Neuronal stem cell (in vitro differentiated cells): ENCODE results near the gene ENKUR.

ENCODE experiments used
- DNase-seq: peaks from one replicate; pipeline ENCODE4 v3.0.0-alpha.2; 2013; ENCODE audit warnings: low spot score
- H2AFZ ChIP-seq: one replicate; pipeline ENCODE4 v1.6.1; 2013; ENCODE audit warnings: mild to moderate bottlenecking, low read length, inconsistent platforms
- H2AK5ac ChIP-seq: 2 replicates; pipeline ENCODE4 v1.6.1; 2013; ENCODE audit warnings: low read depth, mild to moderate bottlenecking, inconsistent platforms, low read length, moderate library complexity, mixed read lengths
- H2BK120ac ChIP-seq: 2 replicates; pipeline ENCODE4 v1.6.1; 2013; ENCODE audit warnings: low read depth, mild to moderate bottlenecking, inconsistent platforms, low read length, moderate library complexity, mixed read lengths
- H2BK12ac ChIP-seq: one replicate; pipeline ENCODE4 v1.6.1; 2013; ENCODE audit warnings: low read length, inconsistent platforms
- H2BK15ac ChIP-seq: 2 replicates; pipeline ENCODE4 v1.6.1; 2013; ENCODE audit warnings: mild to moderate bottlenecking, low read length, inconsistent platforms, mixed read lengths
- H2BK5ac ChIP-seq: one replicate; pipeline ENCODE4 v1.6.1; 2013; ENCODE audit warnings: inconsistent platforms, mild to moderate bottlenecking, low read length, moderate library complexity
- H3K14ac ChIP-seq: one replicate; pipeline ENCODE4 v1.6.1; 2013; ENCODE audit warnings: low read length, inconsistent platforms
- H3K18ac ChIP-seq: 2 replicates; pipeline ENCODE4 v1.6.1; 2013; ENCODE audit warnings: low read length, inconsistent platforms
- H3K23ac ChIP-seq: 2 replicates; pipeline ENCODE4 v1.6.1; 2013; ENCODE audit warnings: low read depth, mild to moderate bottlenecking, mixed read lengths, low read length, inconsistent platforms; ENCODE audit not compliant: poor library complexity
- H3K27ac ChIP-seq: replicated peaks from 3 replicates; pipeline ENCODE4 v1.5.1; 2013; ENCODE audit warnings: low read length, inconsistent platforms
- H3K27me3 ChIP-seq, 3 experiments: 2 replicates each; pipeline ENCODE4 v1.6.1; 2013; ENCODE audit warnings: low read length in 3 of 3, mild to moderate bottlenecking in 2 of 3, inconsistent platforms in 1 of 3, low read depth in 1 of 3, mixed read lengths in 1 of 3, moderate library complexity in 1 of 3; ENCODE audit not compliant: control insufficient read depth in 3 of 3, insufficient read depth in 3 of 3
- H3K36me3 ChIP-seq, 2 donors: replicated peaks in 1 of 2; 2 replicates each; pipeline ENCODE4 v1.6.1; 2013; ENCODE audit warnings: low read length in 2 of 2; ENCODE audit not compliant: control insufficient read depth in 2 of 2, insufficient read depth in 2 of 2
- H3K4ac ChIP-seq: 2 replicates; pipeline ENCODE4 v1.6.1; 2013; ENCODE audit warnings: inconsistent platforms, mild to moderate bottlenecking, low read length, moderate library complexity
- H3K4me1 ChIP-seq, 2 donors: 1 replicate in 1 of 2; 2 replicates in 1 of 2; pipeline ENCODE4 v1.6.1; 2013; ENCODE audit warnings: low read length in 2 of 2, low read depth in 1 of 2; ENCODE audit not compliant: control insufficient read depth in 2 of 2, insufficient read depth in 1 of 2
- H3K4me2 ChIP-seq: one replicate; pipeline ENCODE4 v1.6.1; 2013; ENCODE audit warnings: mild to moderate bottlenecking, low read length, inconsistent platforms; ENCODE audit not compliant: insufficient read depth, poor library complexity, severe bottlenecking
- H3K4me3 ChIP-seq, 2 donors: 2 replicates each; pipeline ENCODE4 v1.5.1; 2013; ENCODE audit warnings: low read length in 2 of 2, mild to moderate bottlenecking in 2 of 2, inconsistent platforms in 1 of 2, moderate library complexity in 1 of 2
- H3K79me1 ChIP-seq: one replicate; pipeline ENCODE4 v1.6.1; 2013; ENCODE audit warnings: low read depth, mild to moderate bottlenecking, inconsistent platforms, low read length, moderate library complexity
- H3K9ac ChIP-seq: one replicate; pipeline ENCODE4 v1.6.1; 2013; ENCODE audit warnings: mild to moderate bottlenecking, low read depth, low read length, inconsistent platforms; ENCODE audit not compliant: poor library complexity
- H3K9me3 ChIP-seq, 2 donors: replicated peaks in 1 of 2; 2 replicates each; pipeline versions ENCODE3 to v1.6.1; 2013; ENCODE audit warnings: low read length in 2 of 2, mild to moderate bottlenecking in 2 of 2, inconsistent platforms in 1 of 2, low read depth in 1 of 2, mixed read lengths in 1 of 2, moderate library complexity in 1 of 2; ENCODE audit not compliant: control insufficient read depth in 2 of 2, insufficient read depth in 1 of 2
- H4K8ac ChIP-seq: one replicate; pipeline ENCODE4 v1.6.1; 2013; ENCODE audit warnings: low read depth, mild to moderate bottlenecking, inconsistent platforms, low read length, moderate library complexity
- H4K91ac ChIP-seq: one replicate; pipeline ENCODE4 v1.6.1; 2013; ENCODE audit warnings: low read length, low read depth, mild to moderate bottlenecking, inconsistent platforms; ENCODE audit not compliant: poor library complexity
- WGBS, 2 donors: extraction: QIAGEN DNeasy Blood & Tissue Kit; methylation state at CpG; one replicate each; pipeline ENCODE4 v1.1.7; 2013; ENCODE audit warnings: missing lambda C conversion rate in 2 of 2, mixed read lengths in 1 of 2; ENCODE audit not compliant: insufficient read length in 2 of 2, insufficient replicate concordance in 1 of 2; ENCODE audit errors: extremely low coverage in 2 of 2; 5-methylcytosine and 5-hydroxymethylcytosine counted together

ENKUR gene

GRCh38 chr10:25028711-25029110, 12.8 kb upstream of the ENKUR start:
- H3K36me3 ChIP-seq: no peaks in the 10 kb centered on the region
- no peak overlapping the region for H2BK120ac ChIP-seq
- H3K23ac ChIP-seq: no peak overlapping the region
- no peak overlapping the region for H2AFZ ChIP-seq
- WGBS, 2 donors: no CpG with 5 or more reads among the region's 1 CpG
- no peak overlapping the region for H3K4me2 ChIP-seq
- H3K9ac ChIP-seq: no peak overlapping the region
- no peak overlapping the region for H3K14ac ChIP-seq
- H4K8ac ChIP-seq: no peak overlapping the region
- no peaks in the 10 kb centered on the region for H3K27me3 ChIP-seq
- no peak for DNase-seq
- H4K91ac ChIP-seq: no peak overlapping the region
- H3K4me3 ChIP-seq: no peak overlapping the region
- no peak overlapping the region for H3K18ac ChIP-seq
- H3K4me1 ChIP-seq: no peaks in the 10 kb centered on the region
- H3K27ac ChIP-seq: no peak overlapping the region
- no peaks in the 10 kb centered on the region for H3K9me3 ChIP-seq
- no peak overlapping the region for H2BK5ac ChIP-seq
- no peak overlapping the region for H3K4ac ChIP-seq
- H2BK12ac ChIP-seq: no peak overlapping the region
- H2BK15ac ChIP-seq: no peak overlapping the region
- H3K79me1 ChIP-seq: no peaks in the 10 kb centered on the region
- no peak overlapping the region for H2AK5ac ChIP-seq

- no peak overlapping the region for H3K9ac ChIP-seq
- no peak overlapping the region for H3K4me3 ChIP-seq
- H3K9me3 ChIP-seq: no peaks in the 10 kb centered on the region
- H4K8ac ChIP-seq: no peak overlapping the region
- H2AFZ ChIP-seq: no peak overlapping the region
- WGBS, 2 donors: no CpG with 5 or more reads among the region's 1 CpG
- H3K18ac ChIP-seq: no peak overlapping the region
- no peak overlapping the region for H2BK12ac ChIP-seq
- H3K14ac ChIP-seq: no peak overlapping the region
- H3K4ac ChIP-seq: no peak overlapping the region
- H3K36me3 ChIP-seq: peaks cover 0 to 7% of the 10 kb centered on the region in 2 donors
- no peak for DNase-seq
- no peak overlapping the region for H2BK5ac ChIP-seq
- no peak overlapping the region for H2BK15ac ChIP-seq
- no peak overlapping the region for H3K23ac ChIP-seq
- H3K4me1 ChIP-seq: no peaks in the 10 kb centered on the region
- no peak overlapping the region for H2AK5ac ChIP-seq
- no peak overlapping the region for H3K27ac ChIP-seq
- H4K91ac ChIP-seq: no peak overlapping the region
- H3K4me2 ChIP-seq: no peak overlapping the region
- H3K27me3 ChIP-seq: no peaks in the 10 kb centered on the region
- H2BK120ac ChIP-seq: no peak overlapping the region
- no peaks in the 10 kb centered on the region for H3K79me1 ChIP-seq
Measured at GRCh38 chr10:25026463-25026862, 10.5 kb upstream of the ENKUR start.

- no peaks in the 10 kb centered on the region for H3K27me3 ChIP-seq
- H3K4me2 ChIP-seq: no peak overlapping the region
- peaks cover 0 to 7% of the 10 kb centered on the region in 2 donors for H3K36me3 ChIP-seq
- no peak overlapping the region for H3K4ac ChIP-seq
- no peak overlapping the region for H3K23ac ChIP-seq
- no peak overlapping the region for H2AFZ ChIP-seq
- no peaks in the 10 kb centered on the region for H3K9me3 ChIP-seq
- no peak for DNase-seq
- no peak overlapping the region for H2BK12ac ChIP-seq
- H4K8ac ChIP-seq: no peak overlapping the region
- no peaks in the 10 kb centered on the region for H3K79me1 ChIP-seq
- no peak overlapping the region for H2AK5ac ChIP-seq
- WGBS, 2 donors: no CpG with 5 or more reads among the region's 8 CpGs
- H3K9ac ChIP-seq: no peak overlapping the region
- H2BK120ac ChIP-seq: no peak overlapping the region
- no peak overlapping the region for H3K14ac ChIP-seq
- no peak overlapping the region for H4K91ac ChIP-seq
- no peak overlapping the region for H3K18ac ChIP-seq
- H2BK15ac ChIP-seq: no peak overlapping the region
- no peaks in the 10 kb centered on the region for H3K4me1 ChIP-seq
- H3K27ac ChIP-seq: no peak overlapping the region
- H3K4me3 ChIP-seq: no peak overlapping the region
- H2BK5ac ChIP-seq: no peak overlapping the region
Measured at GRCh38 chr10:25024528-25024927, 8.6 kb upstream of the ENKUR start.

DNA sequence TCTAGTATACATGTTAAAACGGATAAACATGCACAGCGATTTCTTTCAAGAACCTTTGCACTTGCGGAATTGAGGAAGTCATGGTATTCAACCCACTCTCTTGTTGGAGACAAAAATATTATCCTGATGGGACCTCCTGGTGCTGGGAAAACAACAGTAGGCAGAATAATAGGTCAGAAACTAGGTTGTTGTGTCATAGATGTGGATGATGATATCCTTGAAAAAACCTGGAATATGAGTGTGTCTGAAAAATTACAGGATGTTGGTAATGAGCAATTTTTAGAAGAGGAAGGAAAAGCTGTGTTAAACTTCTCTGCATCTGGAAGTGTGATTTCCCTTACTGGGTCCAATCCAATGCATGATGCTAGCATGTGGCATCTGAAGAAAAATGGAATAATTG, 7.3 kb upstream of the ENKUR start:
- DNase-seq: no peak
- no peaks in the 10 kb centered on the region for H3K9me3 ChIP-seq
- no peaks in the 10 kb centered on the region for H3K27me3 ChIP-seq
- no peak overlapping the region for H2BK12ac ChIP-seq
- H3K14ac ChIP-seq: no peak overlapping the region
- H4K8ac ChIP-seq: no peak overlapping the region
- peaks cover 0 to 7% of the 10 kb centered on the region in 2 donors for H3K36me3 ChIP-seq
- H3K23ac ChIP-seq: no peak overlapping the region
- H3K27ac ChIP-seq: no peak overlapping the region
- no peaks in the 10 kb centered on the region for H3K79me1 ChIP-seq
- no peak overlapping the region for H4K91ac ChIP-seq
- H2AK5ac ChIP-seq: no peak overlapping the region
- H3K4me3 ChIP-seq: no peak overlapping the region
- no peaks in the 10 kb centered on the region for H3K4me1 ChIP-seq
- H3K18ac ChIP-seq: no peak overlapping the region
- H3K4me2 ChIP-seq: no peak overlapping the region
- H2BK120ac ChIP-seq: no peak overlapping the region
- no peak overlapping the region for H2BK5ac ChIP-seq
- no peak overlapping the region for H2AFZ ChIP-seq
- H3K4ac ChIP-seq: no peak overlapping the region
- WGBS, 2 donors: no CpG with 5 or more reads among the region's 3 CpGs
- no peak overlapping the region for H2BK15ac ChIP-seq
- H3K9ac ChIP-seq: no peak overlapping the region
